ENCODE measurements around the gene GRK3. TPM values are rescaled to one million over a fixed set of nuclear protein-coding genes. Genes with fewer than 3 reads are reported as not detected.

GRK3 gene
- total and polyA plus RNA-seq, 2 of the 4 experiments (the other 2 are of a cell fraction) = 0.58 to 1.6 TPM

- Histone ChIP-seq H4K5ac (ENCODE audit: low read depth, low read length) (no peak overlapping the region), H3K18ac (ENCODE audit: low read depth, low read length) (no peak overlapping the region), H3K4me3 (ENCODE audit: insufficient read depth, low read depth, low read length) (no peak overlapping the region), H3K56ac (ENCODE audit: extremely low read depth, insufficient read depth, low read length) (no peak overlapping the region), H3K4me2 (ENCODE audit: low read depth, low read length) (no peak overlapping the region), H3K27ac (ENCODE audit: insufficient read depth, low read length) (no peak overlapping the region), H3K36me3 (ENCODE audit: control insufficient read depth, insufficient read depth, low read length) (no peaks in the 10 kb centered on the region), H2BK20ac (ENCODE audit: low read depth, low read length) (no peak overlapping the region), H4K91ac (ENCODE audit: insufficient read depth, low read depth, low read length) (no peak overlapping the region), H3K9me3 (ENCODE audit: control insufficient read depth, insufficient read depth, low read length) (no peaks in the 10 kb centered on the region), H4K20me1 (ENCODE audit: insufficient read depth, low read length) (no peaks in the 10 kb centered on the region), H2AFZ (replicated peaks; ENCODE audit: low read length, poor library complexity) (no peak overlapping the region), H2BK120ac (ENCODE audit: low read depth, low read length) (no peak overlapping the region), H3K4me1 (ENCODE audit: control insufficient read depth, insufficient read depth, low read length) (no peaks in the 10 kb centered on the region), H3K14ac (replicated peaks; ENCODE audit: low read depth, low read length) (no peak overlapping the region), H2AK9ac (replicated peaks; ENCODE audit: low read depth, low read length, poor library complexity) (no peak overlapping the region), H3K9ac (ENCODE audit: low read depth, low read length) (no peak overlapping the region), H2BK15ac (ENCODE audit: low read depth, low read length) (no peak overlapping the region), H3K9me1 (ENCODE audit: insufficient read depth, low read length) (no peaks in the 10 kb centered on the region), H4K8ac (ENCODE audit: low read depth in 2 of 2, low read length in 2 of 2) (no peak overlapping the region), H2AK5ac (ENCODE audit: low read depth, low read length) (no peak overlapping the region), H3K4ac (ENCODE audit: low read depth, low read length) (no peak overlapping the region), H3K23ac (ENCODE audit: low read depth, low read length) (no peak overlapping the region), H2BK5ac (ENCODE audit: low read depth, low read length, poor library complexity, severe bottlenecking) (no peak overlapping the region), H3K79me1 (ENCODE audit: low read depth in 1 of 2, low read length in 2 of 2) (no peaks in the 10 kb centered on the region), H3K27me3 (ENCODE audit: control insufficient read depth, insufficient read depth, low read length) (peaks cover 2% of the 10 kb centered on the region; the same call in 1 of the 2 replicates)
- dilution Hi-C loops (cut with HindIII; ENCODE audit: low sequenced_read_pairs, unreplicated experiment) = no loop called here
- BruUV-seq (replicated peaks) = no TSS peak
- peak; percentile 45 for DNase-seq
- intact Hi-C loops (cut with micrococcal nuclease) = no loop called here
- peak; percentile 64 for ATAC-seq (ENCODE audit: low read depth)
- in situ Hi-C loops (cut with MboI; ENCODE audit: low sequenced_read_pairs) = no loop called here
- ChIA-PET CTCF (interaction anchor here (0.8 kb wide), 1 partner anchor 552 kb away, joined by 3 read pairs; no protein-coding TSS in a partner anchor), POLR2A (ENCODE audit: unreplicated experiment) (no interaction called here)
- TF ChIP-seq RAD21 (IDR thresholded peaks at IDR 0.05; ENCODE audit: low read length) (peak; percentile 40; the same call in 1 of the 2 replicates), CEBPB (IDR thresholded peaks at IDR 0.05; ENCODE audit: low read depth, low read length) (no peak), NFE2L2 (IDR thresholded peaks at IDR 0.05; ENCODE audit: low read depth, low read length) (no peak), BHLHE40 (IDR thresholded peaks at IDR 0.05; ENCODE audit: low read depth, low read length) (no peak), CTCF (conservative IDR thresholded peaks at IDR 0.05; ENCODE audit: low read depth, low read length) (peak; percentile 38), SMC3 (IDR thresholded peaks at IDR 0.05; ENCODE audit: low read depth, low read length) (peak; percentile 23), ELK1 (IDR thresholded peaks at IDR 0.05; ENCODE audit: borderline replicate concordance, low read depth, low read length) (no peak), RFX5 (IDR thresholded peaks at IDR 0.05; ENCODE audit: low read depth, low read length) (no peak), FOS (IDR thresholded peaks at IDR 0.05; ENCODE audit: low read depth, low read length) (no peak), CHD1 (IDR thresholded peaks at IDR 0.05; ENCODE audit: low read depth, low read length) (no peak)
- WGBS, 2 experiments (ENCODE audit: extremely low coverage in 2 of 2, insufficient read length in 1 of 2) = 18% methylated on average over 3 of the region's 8 CpGs; no CpG with 5 or more reads in 1 of the 2 experiments
These were observed 213.4 kb downstream of the GRK3 start for GRCh38 chr22:25777870-25778269.

All from IMR-90 (cell line).